HG03135 (cell line): ENCODE results near the gene GALNTL6.
"Not testable (repeated sequence)": the region's sequence is repeated elsewhere in the genome, so short reads cannot be mapped to it uniquely, and the experiment has no call there.

Experiments used
- ATAC-seq: cut with Tn5 transposase; IDR thresholded peaks from one replicate; pipeline ENCODE4 v1.9.1; 2021; ENCODE audit warnings: mild to moderate bottlenecking, moderate library complexity; ENCODE audit not compliant: unreplicated experiment

GALNTL6 gene

GRCh38 chr4:172962564-172963353 lies 1149.6 kb downstream of the GALNTL6 start:
- ATAC-seq: no peak

GRCh38 chr4:172963498-172964294 lies 1150.5 kb downstream of the GALNTL6 start:
- ATAC-seq: no peak

- not testable (repeated sequence) for ATAC-seq
Observed at GRCh38 chr4:172970189-172970588, 1157.0 kb downstream of the GALNTL6 start.

- ATAC-seq: no peak
Observed at GRCh38 chr4:172974586-172974985, 1161.4 kb downstream of the GALNTL6 start.

GRCh38 chr4:172975651-172976229 lies 1162.5 kb downstream of the GALNTL6 start:
- ATAC-seq: no peak

GRCh38 chr4:172977491-172978041 lies 1164.4 kb downstream of the GALNTL6 start:
- ATAC-seq: not testable (repeated sequence)

- ATAC-seq: no peak
Observed at GRCh38 chr4:172978848-172979247, 1165.6 kb downstream of the GALNTL6 start.

- ATAC-seq: no peak
Observed at GRCh38 chr4:172979332-172979731, 1166.1 kb downstream of the GALNTL6 start.

- no peak for ATAC-seq
Observed at GRCh38 chr4:172980219-172980618, 1167.0 kb downstream of the GALNTL6 start.

GRCh38 chr4:172982151-172982590 lies 1169.0 kb downstream of the GALNTL6 start:
- ATAC-seq: no peak

GRCh38 chr4:172983014-172983413 lies 1169.8 kb downstream of the GALNTL6 start:
- ATAC-seq: no peak

GRCh38 chr4:172983631-172984030 lies 1170.4 kb downstream of the GALNTL6 start:
- ATAC-seq: no peak

GRCh38 chr4:172985552-172985951 lies 1172.3 kb downstream of the GALNTL6 start:
- no peak for ATAC-seq

GRCh38 chr4:172986114-172986513 lies 1172.9 kb downstream of the GALNTL6 start:
- ATAC-seq: no peak

- no peak for ATAC-seq
Observed at GRCh38 chr4:172989984-172990820, 1177.0 kb downstream of the GALNTL6 start.

GRCh38 chr4:172992648-172993378 lies 1179.6 kb downstream of the GALNTL6 start:
- ATAC-seq: no peak

- ATAC-seq: no peak
Observed at GRCh38 chr4:172995161-172995560, 1182.0 kb downstream of the GALNTL6 start.

GRCh38 chr4:172995704-172996103 lies 1182.5 kb downstream of the GALNTL6 start:
- no peak for ATAC-seq

GRCh38 chr4:172996571-172997216 lies 1183.5 kb downstream of the GALNTL6 start:
- ATAC-seq: no peak
